Activated CD4-positive, alpha-beta T cell treated with anti-CD3 and anti-CD28 coated beads for 1 hour (primary cell): Measurements from ENCODE around the gene LYRM4.
"Not testable (repeated sequence)": the region's sequence is repeated elsewhere in the genome, so short reads cannot be mapped to it uniquely, and the experiment has no call there.

Experiments used
- DNase-seq: peaks from one replicate; pipeline ENCODE4 v3.0.0-alpha.2; 2020

Gene LYRM4

DNA sequence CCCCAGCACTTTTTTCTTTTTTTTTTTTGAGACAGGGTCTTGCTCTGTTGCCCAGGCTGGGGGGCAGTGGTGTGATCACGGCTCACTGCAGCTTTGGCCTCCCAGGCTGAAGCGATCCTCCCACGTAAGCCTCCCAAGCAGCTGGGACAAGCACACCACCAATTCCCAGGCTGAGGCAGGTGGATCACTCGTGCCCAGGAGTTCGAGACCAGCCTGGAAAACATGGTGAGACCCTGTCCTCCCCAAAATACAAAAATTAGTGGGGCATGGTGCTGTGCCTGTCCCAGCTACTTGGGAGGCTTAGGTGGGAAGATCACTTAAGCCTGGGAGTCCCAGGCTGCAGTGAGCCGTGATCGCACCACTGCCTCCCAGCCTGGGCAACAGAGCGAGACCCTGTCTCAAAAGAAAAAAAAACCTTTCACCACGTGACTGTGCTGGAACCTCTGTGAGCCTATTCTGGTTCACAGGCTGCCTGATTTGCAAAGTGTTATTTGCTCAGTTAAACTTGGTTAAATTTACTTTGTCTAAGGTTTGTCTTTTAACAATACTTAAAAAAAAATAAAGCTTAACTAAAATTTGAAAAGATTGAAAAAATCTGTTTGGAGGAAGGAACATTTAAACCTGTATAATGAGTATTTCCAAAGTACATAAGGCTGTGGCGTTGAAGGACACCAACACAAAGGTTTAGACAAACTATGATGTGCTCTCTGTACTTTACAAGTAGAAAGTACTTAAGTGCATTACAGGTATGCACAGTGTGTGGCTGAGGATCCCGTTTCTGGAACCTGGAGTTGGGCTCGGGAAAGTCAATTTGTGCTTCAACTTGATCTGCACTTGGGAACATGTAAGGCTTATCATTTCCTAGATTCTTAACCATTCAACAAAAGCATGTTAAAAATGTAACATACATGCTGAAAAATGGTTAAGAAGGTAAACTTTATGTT lies 120.7 kb downstream of the LYRM4 start:
- no peak for DNase-seq

GRCh38 chr6:5138995-5139827 lies 121.5 kb downstream of the LYRM4 start:
- DNase-seq, result no peak

DNA sequence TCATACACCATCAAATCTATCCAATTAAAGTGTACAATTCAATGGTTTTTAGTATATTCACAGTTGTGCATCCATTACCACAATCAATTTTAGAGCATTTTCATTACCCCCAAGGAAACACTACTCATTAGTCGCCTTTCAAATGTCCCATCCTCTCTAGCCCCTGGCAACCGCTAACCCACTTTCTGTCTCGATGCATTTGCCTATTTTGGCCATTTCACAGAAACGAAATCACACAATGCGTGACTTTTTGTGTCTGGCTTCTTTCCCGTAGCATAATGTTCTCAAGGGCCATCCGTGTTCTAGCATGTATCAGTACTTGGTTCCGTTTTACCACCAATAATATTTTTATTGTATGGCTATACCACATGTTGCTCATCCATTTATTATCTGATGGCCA lies 123.9 kb downstream of the LYRM4 start:
- no peak for DNase-seq

- no peak for DNase-seq
Measured at GRCh38 chr6:5135788-5136376, 124.9 kb downstream of the LYRM4 start.

DNA sequence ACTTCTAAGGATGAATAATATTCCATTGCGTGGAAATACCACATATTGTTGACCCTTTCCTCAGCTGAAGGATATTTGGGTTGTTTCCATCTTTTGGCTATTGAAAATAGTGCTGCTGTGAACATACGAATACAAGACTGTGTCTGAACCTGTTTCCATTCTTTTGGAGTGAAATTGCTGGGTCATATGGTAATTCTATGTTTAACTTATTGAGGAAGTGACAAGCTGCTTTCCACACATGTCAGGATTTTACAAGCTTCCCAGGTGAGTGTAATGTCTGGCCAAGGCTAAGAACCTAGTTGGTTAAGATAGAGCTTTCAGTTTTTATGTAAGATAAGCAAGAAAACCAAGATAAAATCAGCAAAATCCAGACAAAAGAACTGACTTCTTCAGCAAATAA lies 126.8 kb downstream of the LYRM4 start:
- DNase-seq, result no peak

GRCh38 chr6:5132731-5133130 lies 128.0 kb downstream of the LYRM4 start:
- no peak for DNase-seq

DNA sequence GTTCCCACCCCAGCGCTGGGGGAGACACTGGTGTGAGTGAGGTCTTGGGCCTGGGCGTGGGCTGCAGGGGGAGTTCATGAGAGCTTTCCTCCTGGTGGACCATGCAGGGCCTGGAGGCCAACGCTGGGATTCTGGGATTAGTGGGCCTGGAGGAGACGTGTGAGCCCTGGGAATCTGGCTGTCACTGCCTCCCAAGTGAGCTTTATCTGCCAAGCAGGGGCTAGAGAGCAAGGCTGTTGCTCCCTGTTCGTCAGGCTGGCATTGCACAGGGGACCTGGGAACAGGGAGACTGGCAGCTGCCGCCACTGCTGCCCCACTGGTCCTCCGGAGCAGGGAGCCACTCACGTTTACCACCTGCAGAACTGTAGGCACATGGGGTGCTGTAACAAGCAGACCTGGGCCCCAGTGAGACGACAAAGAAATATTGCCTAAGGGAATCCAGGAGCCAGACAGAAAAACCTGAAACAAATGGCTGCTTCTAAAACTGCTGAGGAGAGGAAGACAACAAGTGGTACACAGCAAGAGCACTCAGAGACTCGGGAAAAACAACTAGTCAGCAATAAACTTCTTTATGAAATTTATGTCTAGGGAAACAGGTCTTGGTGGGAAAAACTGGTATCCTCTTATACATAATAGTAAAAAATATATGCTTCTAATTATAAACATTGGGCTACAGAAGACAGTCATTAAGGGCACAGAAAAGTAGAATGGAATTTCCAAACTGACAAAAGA lies 130.4 kb downstream of the LYRM4 start:
- DNase-seq, result no peak

DNA sequence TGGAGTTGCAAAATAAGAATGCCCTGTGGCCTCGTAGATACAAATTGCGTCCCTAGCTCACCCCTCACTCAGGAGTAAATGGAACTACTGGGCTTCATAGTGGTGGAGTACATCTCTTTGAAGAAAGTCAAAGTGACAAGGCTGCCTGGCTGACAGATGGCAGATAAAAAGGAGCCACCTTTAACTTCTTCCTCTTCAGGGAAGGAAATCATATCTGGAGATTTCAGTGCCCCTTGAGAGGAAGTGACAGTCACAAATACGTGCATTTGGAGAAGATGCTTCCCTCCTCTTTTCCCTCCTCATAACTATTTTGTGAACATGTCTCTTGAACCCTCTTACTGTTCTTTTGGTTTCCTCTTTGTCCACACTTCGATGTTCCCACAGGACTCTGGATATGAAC lies 132.4 kb downstream of the LYRM4 start:
- DNase-seq, result no peak

DNA sequence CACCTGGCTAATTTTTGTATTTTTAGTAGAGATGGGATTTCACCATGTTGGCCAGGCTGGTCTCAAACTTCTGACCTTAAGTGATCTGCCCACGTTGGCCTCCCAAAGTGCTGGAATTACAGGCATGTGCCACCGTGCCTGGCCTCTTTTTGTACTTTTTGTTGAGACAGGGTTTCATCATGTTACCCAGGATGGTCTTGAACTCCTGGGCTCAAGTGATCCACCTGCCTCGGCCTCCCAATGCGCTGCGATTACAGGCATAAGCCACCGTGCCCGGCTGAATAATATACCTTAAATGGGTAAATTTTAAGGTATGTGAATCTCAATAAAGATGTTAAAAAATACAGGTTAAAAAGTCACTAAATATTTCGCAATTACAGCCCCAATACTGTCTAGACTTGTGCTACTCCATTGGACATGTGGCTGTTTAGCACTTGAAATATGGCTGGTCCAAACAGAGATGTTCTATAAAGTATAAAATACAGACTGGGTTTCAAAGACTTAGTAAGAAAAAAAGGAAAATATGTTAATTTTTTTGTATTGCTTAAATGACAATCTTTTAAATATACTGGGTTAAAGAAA lies 133.6 kb downstream of the LYRM4 start:
- DNase-seq, result no peak

- no peak for DNase-seq
Measured at GRCh38 chr6:5126214-5126613, 134.5 kb downstream of the LYRM4 start.

- DNase-seq, result no peak
Measured at GRCh38 chr6:5125152-5126006, 135.4 kb downstream of the LYRM4 start.

DNA sequence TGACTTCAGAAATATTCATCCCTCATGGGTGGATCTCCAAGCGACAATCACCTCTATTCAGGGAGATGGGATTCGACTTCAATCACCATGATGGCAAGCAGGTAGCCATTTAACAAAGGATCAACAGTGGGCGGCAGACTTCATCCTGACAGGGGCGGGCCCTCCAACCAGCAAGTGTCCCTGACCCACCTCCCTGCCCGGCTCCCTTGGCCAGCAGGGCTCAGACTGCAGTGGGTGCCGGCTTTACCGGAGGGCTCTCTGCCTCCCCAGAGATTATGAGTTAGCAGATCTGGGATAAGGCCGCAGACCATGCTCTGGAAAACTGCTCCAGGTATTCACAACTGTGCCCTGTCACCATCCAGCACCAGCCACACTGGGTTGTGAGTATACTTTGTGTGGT lies 136.2 kb downstream of the LYRM4 start:
- no peak for DNase-seq

GRCh38 chr6:5123296-5124143 lies 137.2 kb downstream of the LYRM4 start:
- no peak for DNase-seq

DNA sequence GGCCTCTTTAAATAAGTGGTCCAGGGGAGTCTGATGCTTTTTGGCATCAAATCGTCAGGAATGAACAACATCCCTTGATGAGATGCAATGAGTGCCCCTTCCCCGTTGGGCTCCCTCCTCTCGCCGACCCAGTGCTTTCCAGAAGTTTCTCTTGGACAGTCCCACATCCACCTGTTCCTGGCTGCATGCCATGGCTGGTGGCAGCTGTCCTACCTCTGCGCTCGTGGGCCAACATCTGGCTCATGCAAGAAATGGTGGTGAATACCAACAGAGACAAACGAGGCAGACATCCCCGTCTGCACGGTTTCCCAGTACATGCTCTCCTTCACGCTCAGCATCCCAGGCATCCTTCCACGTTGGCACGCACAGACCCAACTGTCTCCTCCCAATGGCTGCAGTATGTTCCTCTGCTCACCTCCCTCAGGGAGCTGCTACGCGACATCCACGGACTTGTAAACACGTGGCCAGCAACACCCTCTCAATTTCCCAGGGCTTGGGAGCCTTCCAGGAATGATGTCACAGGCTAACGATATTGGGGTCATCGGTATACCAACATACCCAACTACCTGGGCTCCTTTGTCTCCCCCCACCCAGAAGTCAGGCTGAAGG lies 138.1 kb downstream of the LYRM4 start:
- no peak for DNase-seq

GRCh38 chr6:5121956-5122355 lies 138.8 kb downstream of the LYRM4 start:
- DNase-seq, result no peak

DNA sequence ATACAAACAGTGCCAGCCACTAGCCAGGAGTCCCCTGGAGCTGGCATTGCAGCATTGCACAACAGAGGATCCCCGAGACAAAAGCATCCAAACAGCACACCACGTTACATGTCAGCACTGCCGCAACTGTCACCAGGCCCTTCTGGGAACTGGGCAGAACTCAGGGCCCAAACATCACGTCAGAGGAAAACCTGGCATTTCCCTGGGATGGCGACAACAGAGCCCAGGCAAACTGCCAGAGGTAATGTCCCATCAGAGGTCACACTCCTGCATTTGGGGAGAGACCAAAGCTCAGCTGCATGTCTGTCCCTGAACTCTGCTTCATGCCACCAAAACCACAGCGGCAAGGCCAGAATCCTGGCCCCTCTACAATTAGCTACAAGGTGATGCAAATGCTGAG lies 139.3 kb downstream of the LYRM4 start:
- no peak for DNase-seq

DNA sequence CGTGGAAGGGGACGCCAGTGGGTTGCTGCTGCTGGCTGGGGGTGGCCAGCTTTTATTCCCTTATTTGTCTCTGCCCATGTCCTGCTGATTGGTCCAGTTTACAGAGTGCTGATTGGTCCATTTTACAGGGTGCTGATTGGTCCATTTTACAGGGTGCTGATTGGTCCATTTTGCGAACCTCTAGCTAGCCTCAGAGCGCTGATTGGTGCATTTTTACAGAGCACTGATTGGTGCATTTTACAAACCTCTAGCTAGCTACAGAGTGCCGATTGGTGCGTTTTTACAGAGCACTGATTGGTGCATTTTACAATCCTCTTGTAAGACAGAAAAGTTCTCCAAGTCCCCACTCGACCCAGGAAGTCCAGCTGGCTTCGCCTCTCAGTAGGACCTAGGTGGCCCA lies 140.2 kb downstream of the LYRM4 start:
- DNase-seq, result not testable (repeated sequence)

GRCh38 chr6:5120011-5120410 lies 140.7 kb downstream of the LYRM4 start:
- no peak for DNase-seq

GRCh38 chr6:5119090-5119951 lies 141.4 kb downstream of the LYRM4 start:
- no peak for DNase-seq
